Spinal cord (tissue), 10 donors: ENCODE measurements around the gene MAGEF1. TPM values are rescaled to one million over a fixed set of nuclear protein-coding genes. Genes with fewer than 3 reads are reported as not detected.

Experiments
- DNase-seq, 6 donors: peaks; one replicate each; pipeline versions ENCODE4 v3.0.0 to v3.0.0-alpha.2; 2013 to 2015; ENCODE audit warnings: low spot score in 6 of 6, low read depth in 4 of 6
- H3K27ac ChIP-seq: one replicate; pipeline ENCODE4 v1.5.1; 2013; ENCODE audit warnings: low read depth, low read length, control low read depth
- H3K27me3 ChIP-seq: one replicate; pipeline ENCODE4 v1.6.1; 2013; ENCODE audit warnings: low read length; ENCODE audit not compliant: control insufficient read depth, insufficient read depth
- H3K36me3 ChIP-seq: one replicate; pipeline ENCODE4 v1.6.1; 2013; ENCODE audit warnings: low read length; ENCODE audit not compliant: control insufficient read depth, insufficient read depth
- H3K4me1 ChIP-seq: one replicate; pipeline ENCODE4 v1.6.1; 2013; ENCODE audit warnings: low read length; ENCODE audit not compliant: control insufficient read depth, insufficient read depth
- H3K4me3 ChIP-seq: one replicate; pipeline ENCODE4 v1.5.1; 2013; ENCODE audit warnings: low read depth, low read length, control low read depth
- H3K9me3 ChIP-seq: one replicate; pipeline ENCODE4 v1.6.1; 2013; ENCODE audit warnings: low read length; ENCODE audit not compliant: control insufficient read depth, insufficient read depth
- WGBS: methylation state at CpG from one replicate; pipeline ENCODE4 v1.1.5; 2013; ENCODE audit warnings: missing lambda C conversion rate; ENCODE audit not compliant: insufficient coverage; 5-methylcytosine and 5-hydroxymethylcytosine counted together
- polyA plus RNA-seq, 2 donors: library from polyadenylated mRNA; unstranded; fragments of 120-200 nt; gene quantifications; one replicate each; pipeline ENCODE4 v1.2.1, GENCODE V29; 2013; ENCODE audit not compliant: insufficient read length in 2 of 2
- total RNA-seq, 2 donors: library from RNA; depleted of rRNA in 1 of 2; stranded (reverse); fragments of 120-200 nt in 1 of 2; fragments of >200 nt in 1 of 2; gene quantifications; one replicate each; pipeline versions ENCODE4 v1.2.3 to v1.2.4, GENCODE V29; 2013 to 2014
- donor health status: healthy.

Gene MAGEF1
- total and polyA plus RNA-seq, 4 donors, result 29.8 to 97.2 (median 64.8) TPM

- H3K27ac ChIP-seq, result no peak overlapping the region
- DNase-seq, result no peak
- no peak overlapping the region for H3K4me3 ChIP-seq
- peaks cover 16% of the 10 kb centered on the region for H3K4me1 ChIP-seq
- H3K9me3 ChIP-seq, result no peaks in the 10 kb centered on the region
- peaks cover 5% of the 10 kb centered on the region for H3K27me3 ChIP-seq
- 82% methylated on average over 8 of the region's 8 CpGs for WGBS
- H3K36me3 ChIP-seq, result no peaks in the 10 kb centered on the region
These were observed 43.5 kb upstream of the MAGEF1 start for GRCh38 chr3:184755315-184755731.

- Histone ChIP-seq H3K27ac (no peak overlapping the region), H3K9me3 (no peaks in the 10 kb centered on the region), H3K4me1 (peaks cover 14% of the 10 kb centered on the region), H3K36me3 (no peaks in the 10 kb centered on the region), H3K4me3 (no peak overlapping the region), H3K27me3 (peaks cover 7% of the 10 kb centered on the region)
- DNase-seq, result no peak
- WGBS, result 76% methylated on average over 4 of the region's 5 CpGs
These were observed 40.5 kb upstream of the MAGEF1 start for GRCh38 chr3:184752361-184752760.

GRCh38 chr3:184751204-184752040 lies 39.6 kb upstream of the MAGEF1 start:
- WGBS, result 98% methylated on average over 7 of the region's 10 CpGs
- Histone ChIP-seq H3K4me3 (no peak overlapping the region), H3K27ac (no peak overlapping the region), H3K27me3 (peaks cover 7% of the 10 kb centered on the region), H3K9me3 (no peaks in the 10 kb centered on the region), H3K4me1 (peaks cover 5% of the 10 kb centered on the region), H3K36me3 (no peaks in the 10 kb centered on the region)
- DNase-seq, result no peak

- no peak overlapping the region for H3K4me3 ChIP-seq
- H3K9me3 ChIP-seq, result no peaks in the 10 kb centered on the region
- H3K27me3 ChIP-seq, result peaks cover 7% of the 10 kb centered on the region
- no peak overlapping the region for H3K27ac ChIP-seq
- H3K4me1 ChIP-seq, result no peaks in the 10 kb centered on the region
- WGBS, result 58% methylated on average over 14 of the region's 18 CpGs
- no peaks in the 10 kb centered on the region for H3K36me3 ChIP-seq
- DNase-seq, result no peak
These were observed 38.7 kb upstream of the MAGEF1 start for GRCh38 chr3:184750349-184751083.

- Histone ChIP-seq H3K27me3 (peaks cover 7% of the 10 kb centered on the region), H3K4me3 (no peak overlapping the region), H3K27ac (no peak overlapping the region), H3K9me3 (no peaks in the 10 kb centered on the region), H3K4me1 (no peaks in the 10 kb centered on the region), H3K36me3 (no peaks in the 10 kb centered on the region)
- DNase-seq, result no peak
- WGBS, result 100% methylated on average over 1 of the region's 2 CpGs
These were observed 37.4 kb upstream of the MAGEF1 start for GRCh38 chr3:184749168-184749744.

- peaks cover 7% of the 10 kb centered on the region for H3K27me3 ChIP-seq
- WGBS, result 68% methylated on average over 4 of the region's 8 CpGs
- no peaks in the 10 kb centered on the region for H3K4me1 ChIP-seq
- peak in 2 of 6 donors; percentile 23 to 67 for DNase-seq
- H3K9me3 ChIP-seq, result no peaks in the 10 kb centered on the region
- no peak overlapping the region for H3K4me3 ChIP-seq
- H3K36me3 ChIP-seq, result no peaks in the 10 kb centered on the region
- H3K27ac ChIP-seq, result no peak overlapping the region
These were observed 36.6 kb upstream of the MAGEF1 start for GRCh38 chr3:184748219-184749135.

GRCh38 chr3:184746131-184747120 lies 34.6 kb upstream of the MAGEF1 start:
- Histone ChIP-seq H3K27me3 (peaks cover 7% of the 10 kb centered on the region), H3K27ac (no peak overlapping the region), H3K36me3 (no peaks in the 10 kb centered on the region), H3K4me1 (peaks cover 6% of the 10 kb centered on the region), H3K4me3 (no peak overlapping the region), H3K9me3 (no peaks in the 10 kb centered on the region)
- no peak for DNase-seq
- WGBS, result 93% methylated on average over 9 of the region's 14 CpGs

- H3K4me1 ChIP-seq, result peaks cover 6% of the 10 kb centered on the region
- no peak overlapping the region for H3K27ac ChIP-seq
- H3K36me3 ChIP-seq, result no peaks in the 10 kb centered on the region
- no peak overlapping the region for H3K4me3 ChIP-seq
- H3K9me3 ChIP-seq, result no peaks in the 10 kb centered on the region
- peaks cover 4% of the 10 kb centered on the region for H3K27me3 ChIP-seq
- 89% methylated on average over 11 of the region's 11 CpGs for WGBS
- no peak for DNase-seq
These were observed 33.7 kb upstream of the MAGEF1 start for GRCh38 chr3:184745526-184745925.
